SW480 (cell line): ENCODE results near the gene RBMS3.
"Not testable (repeated sequence)": the region's sequence is repeated elsewhere in the genome, so short reads cannot be mapped to it uniquely, and the experiment has no call there.

Source experiments
- DNase-seq: peaks from one replicate; pipeline ENCODE4 v3.0.0-alpha.2; 2016; ENCODE audit warnings: low spot score

RBMS3 gene

GRCh38 chr3:29484633-29485032, 203.8 kb downstream of the RBMS3 start:
- no peak for DNase-seq

GRCh38 chr3:29486096-29486495, 205.2 kb downstream of the RBMS3 start:
- no peak for DNase-seq

GRCh38 chr3:29486917-29487316, 206.0 kb downstream of the RBMS3 start:
- no peak for DNase-seq

DNA sequence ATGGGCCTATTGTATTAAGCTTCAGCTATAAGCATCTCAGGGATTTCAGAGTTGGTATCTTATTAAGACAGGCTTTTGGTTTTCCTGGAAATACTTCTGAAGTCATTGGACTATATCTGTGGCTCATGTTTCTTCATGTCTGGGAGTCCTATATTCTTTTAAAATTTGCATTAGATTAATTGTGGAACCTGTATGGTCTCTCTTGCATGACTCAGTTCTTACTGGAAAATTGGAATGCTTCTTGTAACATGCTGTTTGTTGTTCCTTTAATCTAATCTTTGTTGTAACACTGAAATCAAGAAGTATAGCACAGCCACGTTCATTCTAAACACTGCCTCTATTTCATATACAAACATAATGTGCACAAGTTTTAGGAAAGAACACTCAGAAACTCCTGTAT, 208.1 kb downstream of the RBMS3 start:
- DNase-seq = no peak

- DNase-seq = no peak
Observed at GRCh38 chr3:29493109-29493508, 212.2 kb downstream of the RBMS3 start.

DNA sequence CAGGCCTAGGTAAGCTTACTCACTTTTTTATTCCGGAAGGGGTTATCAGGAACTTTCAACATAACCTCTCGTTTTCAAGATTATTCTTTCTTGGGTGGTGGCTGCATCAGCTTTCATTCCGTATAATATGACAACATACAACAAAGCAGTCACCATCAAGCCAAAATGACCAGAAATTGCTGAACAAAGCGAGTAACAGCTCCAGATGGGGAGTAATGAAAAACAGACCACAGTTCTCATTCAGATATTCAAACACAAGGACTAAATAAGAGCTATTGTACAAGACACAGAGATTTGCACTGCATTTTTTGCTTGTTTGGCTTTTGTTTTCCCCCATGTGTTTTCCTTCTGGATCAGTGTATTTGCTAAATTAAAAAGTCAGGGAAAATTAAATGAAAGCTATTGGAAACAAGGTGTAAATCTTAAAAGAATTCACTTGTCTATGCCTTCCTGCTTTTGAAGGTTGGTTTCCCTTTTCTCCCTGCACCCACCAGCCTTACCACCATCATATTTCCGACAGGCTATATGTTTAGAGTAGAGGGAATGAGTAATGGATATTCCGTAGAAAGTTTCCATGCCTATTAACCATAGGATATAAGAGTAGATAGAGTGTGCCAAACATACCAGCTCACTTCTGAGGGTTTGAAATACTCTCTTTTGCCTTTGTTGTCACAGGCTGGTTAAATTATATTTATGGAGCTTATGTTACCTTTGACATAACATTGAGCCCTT, 213.6 kb downstream of the RBMS3 start:
- DNase-seq = no peak

DNA sequence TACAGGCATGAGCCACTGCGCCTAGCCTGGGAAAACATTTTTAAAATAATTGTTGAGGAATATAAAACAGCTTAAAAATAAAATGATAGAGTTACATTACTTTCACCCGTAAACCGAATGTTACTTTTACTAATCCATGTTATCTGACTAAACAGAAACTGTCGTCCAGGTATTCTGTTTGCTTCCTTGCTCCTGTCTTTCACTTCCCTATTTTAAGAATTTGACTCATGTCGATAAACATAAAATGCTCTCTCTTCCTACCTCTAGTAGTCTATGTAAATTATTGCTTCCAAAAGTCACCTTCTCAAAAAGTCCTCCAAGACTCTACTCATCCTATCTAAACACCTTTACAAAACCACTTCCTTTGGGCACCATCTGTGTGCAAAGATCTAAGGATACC, 216.4 kb downstream of the RBMS3 start:
- no peak for DNase-seq

DNA sequence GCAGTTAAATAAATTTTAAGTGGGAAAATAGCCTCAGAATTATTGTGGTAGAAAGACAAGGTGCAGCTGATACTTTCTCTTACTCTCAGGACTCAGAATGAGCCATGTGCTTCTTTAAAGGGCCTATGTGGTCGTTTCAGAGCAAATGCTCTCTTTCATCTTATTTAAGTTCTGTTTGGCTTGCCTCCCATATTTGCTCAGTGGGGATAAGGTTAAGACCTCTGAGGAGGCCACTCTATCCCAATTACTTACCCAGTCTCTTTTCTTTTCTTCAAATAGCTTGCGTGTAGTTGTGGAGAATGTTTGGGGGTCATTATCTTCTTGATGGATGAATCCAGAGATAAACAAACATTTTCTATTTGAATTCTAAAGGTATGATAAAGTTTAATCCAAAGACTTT, 221.9 kb downstream of the RBMS3 start:
- DNase-seq = no peak

- no peak for DNase-seq
Observed at GRCh38 chr3:29503314-29503713, 222.4 kb downstream of the RBMS3 start.

DNA sequence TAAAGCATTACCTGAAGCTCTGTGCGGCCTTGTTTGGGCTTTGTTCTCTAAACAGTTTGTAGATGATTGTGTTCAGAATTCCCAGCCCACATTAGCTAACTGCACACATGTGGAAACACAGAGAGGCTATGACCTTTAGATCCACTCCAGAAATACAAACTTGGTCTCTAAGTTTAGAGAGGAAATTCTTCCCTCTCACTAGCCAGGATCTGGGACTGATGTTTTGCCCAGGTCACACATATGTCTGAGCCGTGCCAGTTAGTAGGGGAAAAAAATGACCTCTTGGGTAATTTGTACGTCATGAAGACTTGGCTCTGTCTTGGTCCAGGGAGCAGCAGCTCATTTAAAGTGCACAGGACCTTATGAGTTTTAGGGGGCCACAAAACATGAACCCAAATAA, 223.1 kb downstream of the RBMS3 start:
- DNase-seq = no peak

GRCh38 chr3:29506502-29506901, 225.6 kb downstream of the RBMS3 start:
- DNase-seq = no peak

DNA sequence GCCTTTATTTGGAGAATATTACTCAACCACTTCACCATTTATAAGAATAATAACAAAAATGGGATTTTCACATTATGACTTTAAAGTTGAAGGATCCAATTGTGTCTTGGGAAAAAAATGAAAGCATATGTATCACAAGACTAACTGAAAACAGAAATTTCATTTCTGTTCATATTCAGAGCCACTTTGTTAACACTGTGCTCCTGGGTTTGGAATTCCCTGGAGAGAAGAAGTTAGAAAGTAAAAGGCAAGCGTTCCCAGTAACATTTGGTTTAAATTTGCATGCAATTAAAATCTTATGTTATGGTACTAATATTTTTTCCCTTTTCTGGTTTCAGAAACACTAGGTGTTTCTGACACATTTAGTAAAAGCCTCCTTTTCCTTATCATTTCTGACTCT, 230.8 kb downstream of the RBMS3 start:
- DNase-seq = no peak

- no peak for DNase-seq
Observed at GRCh38 chr3:29512641-29513040, 231.8 kb downstream of the RBMS3 start.

GRCh38 chr3:29513236-29513635, 232.4 kb downstream of the RBMS3 start:
- DNase-seq = no peak

DNA sequence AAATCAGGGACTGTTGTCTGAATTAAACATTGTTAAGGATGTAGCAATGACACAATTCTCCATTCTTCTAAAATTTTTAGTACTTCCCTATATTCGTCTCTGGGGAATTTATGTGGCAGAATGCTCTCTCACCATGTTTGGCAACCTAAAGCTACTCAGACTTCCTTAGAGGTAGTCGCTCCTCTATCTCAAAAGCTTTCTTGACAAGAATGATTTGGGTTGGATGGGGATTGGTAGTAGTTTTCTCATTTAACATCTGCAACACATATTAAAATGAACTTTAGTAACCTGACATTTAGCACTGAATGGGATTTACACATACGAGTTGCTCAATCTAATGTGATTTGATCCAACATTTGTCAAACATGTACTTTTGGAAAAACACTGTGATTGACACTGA, 233.3 kb downstream of the RBMS3 start:
- DNase-seq = no peak

DNA sequence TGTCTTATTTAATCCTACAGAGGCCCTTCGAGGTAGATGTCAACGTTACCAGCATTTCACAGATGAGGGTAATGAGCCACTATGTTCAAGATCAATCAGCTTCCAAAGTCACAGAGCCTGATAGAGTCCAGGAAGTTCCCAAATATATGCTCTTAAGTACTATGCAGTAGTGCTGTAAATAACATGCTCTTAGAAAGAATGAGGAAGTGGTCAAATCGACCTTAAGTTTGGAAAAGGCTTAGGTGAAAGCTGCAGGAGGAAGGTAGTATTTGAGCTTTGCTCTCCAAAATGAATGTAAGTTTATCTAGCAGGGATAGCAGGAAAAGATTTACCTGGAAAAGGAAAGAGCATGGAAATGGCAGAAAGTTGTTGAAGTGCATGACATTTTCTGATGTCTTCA, 234.0 kb downstream of the RBMS3 start:
- DNase-seq = no peak

DNA sequence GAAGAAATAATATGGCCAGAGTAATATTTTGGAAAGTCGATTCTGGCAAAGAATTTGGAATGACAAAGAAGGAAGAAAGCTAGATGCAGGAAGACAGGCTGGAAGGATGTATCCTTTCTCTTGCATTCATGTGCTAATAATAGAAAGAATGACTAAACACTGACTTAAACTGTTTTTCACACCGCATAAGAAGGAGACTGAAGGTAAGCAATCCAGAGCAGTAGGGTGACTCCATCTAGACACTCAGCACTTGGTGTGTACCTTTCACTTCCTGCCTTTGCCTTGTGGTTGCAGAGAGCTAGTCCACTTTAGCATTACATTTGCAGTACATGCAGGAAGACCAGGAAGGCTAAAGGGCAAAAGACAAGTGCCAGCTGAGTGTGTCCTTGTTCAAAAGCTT, 234.6 kb downstream of the RBMS3 start:
- no peak for DNase-seq

GRCh38 chr3:29516164-29516563, 235.3 kb downstream of the RBMS3 start:
- DNase-seq = no peak

- no peak for DNase-seq
Observed at GRCh38 chr3:29520764-29521163, 239.9 kb downstream of the RBMS3 start.

GRCh38 chr3:29521293-29521692, 240.4 kb downstream of the RBMS3 start:
- no peak for DNase-seq

GRCh38 chr3:29521751-29522150, 240.9 kb downstream of the RBMS3 start:
- no peak for DNase-seq

GRCh38 chr3:29524433-29524832, 243.6 kb downstream of the RBMS3 start:
- DNase-seq = not testable (repeated sequence)

GRCh38 chr3:29525254-29525881, 244.5 kb downstream of the RBMS3 start:
- peak; percentile 3 for DNase-seq

- DNase-seq = no peak
Observed at GRCh38 chr3:29527246-29527645, 246.4 kb downstream of the RBMS3 start.
